GM21360 (cell line): ENCODE results near the gene CD3D.

ENCODE experiments used
- ATAC-seq: cut with Tn5 transposase; IDR thresholded peaks from one replicate; pipeline ENCODE4 v1.9.1; 2021; ENCODE audit warnings: mild to moderate bottlenecking, moderate library complexity; ENCODE audit not compliant: unreplicated experiment

CD3D gene

DNA sequence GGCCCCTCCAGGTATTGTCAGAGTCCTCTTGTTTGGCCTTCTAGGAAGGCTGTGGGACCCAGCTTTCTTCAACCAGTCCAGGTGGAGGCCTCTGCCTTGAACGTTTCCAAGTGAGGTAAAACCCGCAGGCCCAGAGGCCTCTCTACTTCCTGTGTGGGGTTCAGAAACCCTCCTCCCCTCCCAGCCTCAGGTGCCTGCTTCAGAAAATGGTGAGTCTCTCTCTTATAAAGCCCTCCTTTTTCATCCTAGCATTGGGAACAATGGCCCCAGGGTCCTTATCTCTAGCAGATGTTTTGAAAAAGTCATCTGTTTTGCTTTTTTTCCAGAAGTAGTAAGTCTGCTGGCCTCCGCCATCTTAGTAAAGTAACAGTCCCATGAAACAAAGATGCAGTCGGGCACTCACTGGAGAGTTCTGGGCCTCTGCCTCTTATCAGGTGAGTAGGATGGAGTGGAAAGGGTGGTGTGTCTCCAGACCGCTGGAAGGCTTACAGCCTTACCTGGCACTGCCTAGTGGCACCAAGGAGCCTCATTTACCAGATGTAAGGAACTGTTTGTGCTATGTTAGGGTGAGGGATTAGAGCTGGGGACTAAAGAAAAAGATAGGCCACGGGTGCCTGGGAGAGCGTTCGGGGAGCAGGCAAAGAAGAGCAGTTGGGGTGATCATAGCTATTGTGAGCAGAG, 37.8 kb downstream of the CD3D start, which contains the start of gene CD3E:
CD3E (plus strand) TSS at position 163 of the 681 bp plus-strand sequence; CDS start at position 386, 223 bp downstream.
- ATAC-seq = no peak

DNA sequence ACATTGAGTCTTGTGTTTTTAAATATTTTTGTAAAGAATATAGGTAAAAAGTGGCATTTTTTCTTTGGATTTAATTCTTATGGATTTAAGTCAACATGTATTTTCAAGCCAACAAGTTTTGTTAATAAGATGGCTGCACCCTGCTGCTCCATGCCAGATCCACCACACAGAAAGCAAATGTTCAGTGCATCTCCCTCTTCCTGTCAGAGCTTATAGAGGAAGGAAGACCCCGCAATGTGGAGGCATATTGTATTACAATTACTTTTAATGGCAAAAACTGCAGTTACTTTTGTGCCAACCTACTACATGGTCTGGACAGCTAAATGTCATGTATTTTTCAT, 38.3 kb downstream of the CD3D start:
- ATAC-seq = no peak

DNA sequence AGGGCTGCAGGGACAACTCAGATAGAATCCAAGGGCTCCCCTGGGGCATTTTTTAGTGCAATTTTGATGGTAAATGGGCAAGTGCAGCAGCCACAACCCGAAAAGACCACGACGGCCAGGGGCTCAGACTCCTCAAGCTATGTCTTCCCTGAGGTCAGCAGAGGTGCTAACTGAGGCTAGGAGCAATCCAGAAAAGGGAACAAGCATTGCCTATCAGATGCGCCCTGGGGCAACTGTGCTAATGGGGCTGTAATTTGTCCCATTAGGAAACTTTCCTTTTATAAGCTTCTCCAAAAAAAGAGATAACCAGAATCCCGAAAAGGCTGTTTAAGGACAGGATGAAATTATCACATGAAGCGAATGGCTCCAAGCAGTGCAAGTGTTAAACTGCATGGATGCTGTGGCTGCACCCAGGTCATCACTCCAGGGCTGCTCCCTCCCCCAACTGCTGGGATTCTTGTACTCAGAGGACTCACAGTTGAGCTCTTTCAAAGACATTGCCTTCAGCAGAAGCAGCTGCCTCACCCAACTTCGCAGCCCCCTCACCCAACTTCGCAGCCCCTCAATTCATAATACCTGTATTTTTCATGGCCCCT, 40.8 kb downstream of the CD3D start:
- no peak for ATAC-seq

DNA sequence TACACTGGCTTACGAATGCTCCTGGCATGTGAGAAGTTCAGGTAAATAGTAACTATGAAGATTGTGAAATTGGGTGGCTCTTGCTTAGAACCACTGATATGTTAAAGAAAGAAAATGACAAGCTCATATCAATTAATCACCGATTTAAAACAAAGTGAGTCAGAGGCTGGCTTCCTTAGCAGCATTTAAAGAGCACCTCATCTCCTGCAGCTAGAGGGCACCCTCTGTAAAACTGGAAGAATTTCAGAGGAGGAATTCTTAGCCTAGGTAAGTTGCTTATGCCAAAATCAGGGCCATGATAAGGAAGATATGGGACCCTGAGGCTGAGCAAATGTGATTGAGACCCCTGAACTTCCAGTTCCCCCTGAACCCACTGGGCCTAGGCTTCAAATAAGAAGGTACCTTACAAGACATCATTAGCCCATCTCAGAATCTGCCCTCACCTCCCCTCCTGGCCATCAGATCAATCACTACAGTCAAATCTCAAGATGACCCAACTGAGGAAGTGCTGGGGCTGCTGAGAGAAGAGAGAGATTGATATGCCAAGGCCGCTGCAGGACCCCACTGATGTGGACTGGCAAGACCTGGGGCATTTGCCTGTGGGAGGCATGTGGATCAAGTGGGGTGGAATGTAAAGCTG, 46.6 kb downstream of the CD3D start:
- ATAC-seq = no peak

DNA sequence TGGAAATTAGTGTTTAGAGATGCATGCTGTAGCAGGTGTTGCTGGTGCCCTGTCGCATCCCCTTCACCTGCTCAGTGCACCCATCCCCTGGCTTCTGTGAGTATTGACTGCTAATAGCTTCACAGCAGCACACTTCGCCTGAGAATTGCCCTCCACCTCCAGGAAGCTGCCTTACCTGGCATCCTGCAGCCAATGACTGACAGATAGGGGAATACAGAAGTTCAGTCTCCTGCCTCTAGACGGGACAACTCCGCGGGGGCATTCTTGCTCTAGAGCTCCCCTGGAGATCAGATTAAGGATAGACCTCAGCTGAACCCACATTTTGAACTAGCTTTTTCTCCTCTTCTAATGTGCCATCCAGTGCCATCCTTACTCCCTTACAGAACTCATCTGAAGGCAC, 47.3 kb downstream of the CD3D start:
- no peak for ATAC-seq

DNA sequence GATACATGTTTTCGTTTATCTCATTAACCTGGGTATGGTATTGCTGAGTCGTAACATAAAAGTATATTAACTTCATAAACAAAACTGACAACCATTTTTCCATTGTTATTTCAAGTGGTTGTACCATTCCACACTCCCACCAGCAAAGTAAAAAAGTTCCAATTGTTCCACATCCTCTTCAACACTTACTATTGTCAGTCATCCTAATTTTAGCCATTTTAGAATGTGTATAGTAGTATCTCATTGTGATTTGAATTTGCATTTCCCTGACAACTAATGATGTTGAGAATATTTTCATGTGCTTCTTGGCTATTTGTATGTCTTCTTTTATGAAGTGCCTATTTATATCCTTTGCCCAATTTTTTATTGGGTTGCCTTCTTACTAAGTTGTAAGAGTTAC, 48.5 kb downstream of the CD3D start:
- no peak for ATAC-seq

DNA sequence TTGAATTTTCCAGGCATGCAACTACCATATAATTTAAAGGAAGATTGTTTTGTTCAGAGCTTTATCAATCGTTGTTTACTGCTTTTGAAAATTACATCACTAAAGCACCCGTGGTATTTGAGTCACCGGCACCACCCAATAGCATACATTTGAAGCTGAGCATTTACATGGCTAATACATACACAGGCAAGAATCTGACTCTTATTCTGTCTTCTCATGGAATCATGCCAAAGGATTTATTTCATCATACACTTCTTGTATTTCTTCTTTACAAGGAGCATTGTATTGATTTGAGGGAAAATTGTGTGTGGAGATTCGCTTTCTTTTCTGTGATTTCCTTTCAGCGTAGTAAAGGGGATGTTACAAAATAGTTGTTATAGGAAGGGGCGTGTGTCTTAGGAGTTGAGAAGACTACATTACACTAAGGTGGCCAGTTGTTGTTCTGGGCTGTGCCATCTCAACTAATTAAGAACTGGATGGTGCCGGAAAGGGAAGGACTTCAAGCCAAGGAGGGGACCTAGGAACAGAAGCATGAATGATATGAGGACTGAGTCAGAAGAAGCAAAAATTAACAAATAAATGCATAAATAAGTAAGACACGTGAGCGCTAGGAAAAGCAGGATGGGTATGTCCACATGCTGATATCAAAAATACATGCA, 50.9 kb downstream of the CD3D start:
- no peak for ATAC-seq

DNA sequence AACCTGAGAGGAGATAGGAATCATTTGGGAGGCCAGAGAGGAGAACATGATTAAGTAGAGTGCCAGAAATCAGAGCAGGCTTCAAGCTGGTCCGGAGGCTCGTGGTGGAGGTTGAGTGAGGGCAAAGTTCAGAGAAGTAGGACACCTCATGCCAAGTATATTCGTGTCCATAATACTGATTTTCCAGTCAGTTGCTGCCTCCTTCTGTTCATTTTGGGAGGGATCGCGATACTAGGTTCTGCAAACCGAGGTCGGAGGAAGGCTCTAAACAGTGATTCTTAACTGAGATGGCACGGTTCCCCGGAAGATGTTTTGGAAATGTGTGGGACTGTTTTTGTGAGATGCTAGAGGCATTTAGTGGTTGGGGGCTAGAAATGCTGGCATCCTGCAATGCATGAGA, 51.6 kb downstream of the CD3D start:
- ATAC-seq = no peak

DNA sequence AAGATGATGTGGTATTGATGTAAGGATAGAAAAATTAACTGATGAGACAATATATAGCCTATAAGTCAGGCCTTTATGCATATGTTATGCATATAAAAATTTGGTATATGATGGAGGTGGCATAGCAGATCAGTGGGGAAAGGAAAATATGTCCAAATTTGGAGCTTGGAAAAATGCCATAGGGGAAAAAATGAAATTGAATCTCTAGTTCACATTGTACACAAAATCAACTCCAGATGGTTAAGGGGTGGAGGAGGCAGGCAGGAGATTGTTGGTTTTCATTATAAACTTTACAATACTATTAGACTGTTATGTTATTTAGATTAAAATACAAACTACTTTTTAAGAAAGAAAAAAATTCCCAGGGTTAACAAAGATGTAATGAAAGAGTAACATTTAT, 53.1 kb downstream of the CD3D start:
- no peak for ATAC-seq
